ENCODE data around the gene OPA1.

The OPA1 gene

GRCh38 chr3:193620650-193621049 is 27.6 kb downstream of the OPA1 start:
- Histone ChIP-seq H3K9ac (ENCODE audit: low read depth, low read length) (no peak overlapping the region), H3K4me1 (ENCODE audit: control insufficient read depth, insufficient read depth, low read length) (no peaks in the 10 kb centered on the region), H3K4me3 (ENCODE audit: low read depth, low read length) (no peak overlapping the region), H3K27me3 (ENCODE audit: control insufficient read depth, insufficient read depth, low read length) (no peaks in the 10 kb centered on the region), H3K9me3 (ENCODE audit: control insufficient read depth, insufficient read depth, low read length) (no peaks in the 10 kb centered on the region), H3K36me3 (ENCODE audit: control insufficient read depth, insufficient read depth, low read length) (no peaks in the 10 kb centered on the region)

GRCh38 chr3:193621127-193621526 is 28.1 kb downstream of the OPA1 start:
- no peaks in the 10 kb centered on the region for H3K36me3 ChIP-seq (ENCODE audit: control insufficient read depth, insufficient read depth, low read length)
- no peaks in the 10 kb centered on the region for H3K4me1 ChIP-seq (ENCODE audit: control insufficient read depth, insufficient read depth, low read length)
- H3K9me3 ChIP-seq (ENCODE audit: control insufficient read depth, insufficient read depth, low read length), result no peaks in the 10 kb centered on the region
- no peaks in the 10 kb centered on the region for H3K27me3 ChIP-seq (ENCODE audit: control insufficient read depth, insufficient read depth, low read length)
- no peak overlapping the region for H3K4me3 ChIP-seq (ENCODE audit: low read depth, low read length)
- no peak overlapping the region for H3K9ac ChIP-seq (ENCODE audit: low read depth, low read length)

- Histone ChIP-seq H3K4me3 (ENCODE audit: low read depth, low read length) (no peak overlapping the region), H3K27me3 (ENCODE audit: control insufficient read depth, insufficient read depth, low read length) (no peaks in the 10 kb centered on the region), H3K9me3 (ENCODE audit: control insufficient read depth, insufficient read depth, low read length) (no peaks in the 10 kb centered on the region), H3K9ac (ENCODE audit: low read depth, low read length) (no peak overlapping the region), H3K4me1 (ENCODE audit: control insufficient read depth, insufficient read depth, low read length) (peaks cover 6% of the 10 kb centered on the region), H3K36me3 (ENCODE audit: control insufficient read depth, insufficient read depth, low read length) (peaks cover 2% of the 10 kb centered on the region)
Observed at GRCh38 chr3:193630005-193630404, 37.0 kb downstream of the OPA1 start.

- Histone ChIP-seq H3K4me1 (ENCODE audit: control insufficient read depth, insufficient read depth, low read length) (no peaks in the 10 kb centered on the region), H3K9ac (ENCODE audit: low read depth, low read length) (no peak overlapping the region), H3K27me3 (ENCODE audit: control insufficient read depth, insufficient read depth, low read length) (no peaks in the 10 kb centered on the region), H3K9me3 (ENCODE audit: control insufficient read depth, insufficient read depth, low read length) (no peaks in the 10 kb centered on the region), H3K4me3 (ENCODE audit: low read depth, low read length) (no peak overlapping the region), H3K36me3 (ENCODE audit: control insufficient read depth, insufficient read depth, low read length) (peaks cover 2% of the 10 kb centered on the region)
Observed at GRCh38 chr3:193637831-193638230, 44.8 kb downstream of the OPA1 start.

- Histone ChIP-seq H3K9ac (ENCODE audit: low read depth, low read length) (no peak overlapping the region), H3K9me3 (ENCODE audit: control insufficient read depth, insufficient read depth, low read length) (no peaks in the 10 kb centered on the region), H3K4me3 (ENCODE audit: low read depth, low read length) (no peak overlapping the region), H3K27me3 (ENCODE audit: control insufficient read depth, insufficient read depth, low read length) (no peaks in the 10 kb centered on the region), H3K36me3 (ENCODE audit: control insufficient read depth, insufficient read depth, low read length) (peaks cover 2% of the 10 kb centered on the region), H3K4me1 (ENCODE audit: control insufficient read depth, insufficient read depth, low read length) (no peaks in the 10 kb centered on the region)
Observed at GRCh38 chr3:193638833-193639232, 45.8 kb downstream of the OPA1 start.

- Histone ChIP-seq H3K36me3 (ENCODE audit: control insufficient read depth, insufficient read depth, low read length) (peaks cover 5% of the 10 kb centered on the region), H3K4me1 (ENCODE audit: control insufficient read depth, insufficient read depth, low read length) (no peaks in the 10 kb centered on the region), H3K9me3 (ENCODE audit: control insufficient read depth, insufficient read depth, low read length) (no peaks in the 10 kb centered on the region), H3K27me3 (ENCODE audit: control insufficient read depth, insufficient read depth, low read length) (no peaks in the 10 kb centered on the region), H3K9ac (ENCODE audit: low read depth, low read length) (no peak overlapping the region), H3K4me3 (ENCODE audit: low read depth, low read length) (no peak overlapping the region)
Observed at GRCh38 chr3:193640165-193640715, 47.2 kb downstream of the OPA1 start.

GRCh38 chr3:193640728-193641439 is 47.9 kb downstream of the OPA1 start:
- no peaks in the 10 kb centered on the region for H3K4me1 ChIP-seq (ENCODE audit: control insufficient read depth, insufficient read depth, low read length)
- no peak overlapping the region for H3K9ac ChIP-seq (ENCODE audit: low read depth, low read length)
- peaks cover 5% of the 10 kb centered on the region for H3K36me3 ChIP-seq (ENCODE audit: control insufficient read depth, insufficient read depth, low read length)
- no peaks in the 10 kb centered on the region for H3K27me3 ChIP-seq (ENCODE audit: control insufficient read depth, insufficient read depth, low read length)
- H3K9me3 ChIP-seq (ENCODE audit: control insufficient read depth, insufficient read depth, low read length), result no peaks in the 10 kb centered on the region
- H3K4me3 ChIP-seq (ENCODE audit: low read depth, low read length), result no peak overlapping the region

- Histone ChIP-seq H3K9ac (ENCODE audit: low read depth, low read length) (no peak overlapping the region), H3K36me3 (ENCODE audit: control insufficient read depth, insufficient read depth, low read length) (peaks cover 5% of the 10 kb centered on the region), H3K9me3 (ENCODE audit: control insufficient read depth, insufficient read depth, low read length) (no peaks in the 10 kb centered on the region), H3K4me1 (ENCODE audit: control insufficient read depth, insufficient read depth, low read length) (no peaks in the 10 kb centered on the region), H3K4me3 (ENCODE audit: low read depth, low read length) (no peak overlapping the region), H3K27me3 (ENCODE audit: control insufficient read depth, insufficient read depth, low read length) (no peaks in the 10 kb centered on the region)
Observed at GRCh38 chr3:193641440-193641775, 48.4 kb downstream of the OPA1 start.

- Histone ChIP-seq H3K9me3 (ENCODE audit: control insufficient read depth, insufficient read depth, low read length) (no peaks in the 10 kb centered on the region), H3K9ac (ENCODE audit: low read depth, low read length) (no peak overlapping the region), H3K36me3 (ENCODE audit: control insufficient read depth, insufficient read depth, low read length) (peaks cover 10% of the 10 kb centered on the region), H3K4me1 (ENCODE audit: control insufficient read depth, insufficient read depth, low read length) (no peaks in the 10 kb centered on the region), H3K4me3 (ENCODE audit: low read depth, low read length) (no peak overlapping the region), H3K27me3 (ENCODE audit: control insufficient read depth, insufficient read depth, low read length) (no peaks in the 10 kb centered on the region)
Observed at GRCh38 chr3:193645806-193646205, 52.8 kb downstream of the OPA1 start.

- Histone ChIP-seq H3K9ac (ENCODE audit: low read depth, low read length) (no peak overlapping the region), H3K4me1 (ENCODE audit: control insufficient read depth, insufficient read depth, low read length) (no peaks in the 10 kb centered on the region), H3K27me3 (ENCODE audit: control insufficient read depth, insufficient read depth, low read length) (no peaks in the 10 kb centered on the region), H3K9me3 (ENCODE audit: control insufficient read depth, insufficient read depth, low read length) (no peaks in the 10 kb centered on the region), H3K36me3 (ENCODE audit: control insufficient read depth, insufficient read depth, low read length) (peaks cover 10% of the 10 kb centered on the region), H3K4me3 (ENCODE audit: low read depth, low read length) (no peak overlapping the region)
Observed at GRCh38 chr3:193648542-193649076, 55.6 kb downstream of the OPA1 start.

GRCh38 chr3:193650585-193650984 is 57.6 kb downstream of the OPA1 start:
- no peak overlapping the region for H3K9ac ChIP-seq (ENCODE audit: low read depth, low read length)
- no peaks in the 10 kb centered on the region for H3K27me3 ChIP-seq (ENCODE audit: control insufficient read depth, insufficient read depth, low read length)
- peaks cover 7% of the 10 kb centered on the region for H3K36me3 ChIP-seq (ENCODE audit: control insufficient read depth, insufficient read depth, low read length)

GRCh38 chr3:193655831-193656433 is 62.9 kb downstream of the OPA1 start:
- H3K36me3 ChIP-seq (ENCODE audit: control insufficient read depth, insufficient read depth, low read length), result no peaks in the 10 kb centered on the region
- H3K27me3 ChIP-seq (ENCODE audit: control insufficient read depth, insufficient read depth, low read length), result no peaks in the 10 kb centered on the region
- no peak overlapping the region for H3K9ac ChIP-seq (ENCODE audit: low read depth, low read length)
- H3K9me3 ChIP-seq (ENCODE audit: control insufficient read depth, insufficient read depth, low read length), result no peaks in the 10 kb centered on the region
- no peak overlapping the region for H3K4me3 ChIP-seq (ENCODE audit: low read depth, low read length)
- peaks cover 10% of the 10 kb centered on the region for H3K4me1 ChIP-seq (ENCODE audit: control insufficient read depth, insufficient read depth, low read length)

More at GRCh38 chr3:193650585-193650984, 57.6 kb downstream of the OPA1 start:
- H3K9me3 ChIP-seq (ENCODE audit: control insufficient read depth, insufficient read depth, low read length), result no peaks in the 10 kb centered on the region
- no peak overlapping the region for H3K4me3 ChIP-seq (ENCODE audit: low read depth, low read length)
- no peaks in the 10 kb centered on the region for H3K4me1 ChIP-seq (ENCODE audit: control insufficient read depth, insufficient read depth, low read length)
